Osteocyte (in vitro differentiated cells): ENCODE data around the gene SERPINB7. TPM values are rescaled to one million over a fixed set of nuclear protein-coding genes. Genes with fewer than 3 reads are reported as not detected.

Experiments
- DNase-seq: peaks from one replicate; pipeline ENCODE4 v3.0.0; 2021; ENCODE audit warnings: mixed read lengths; ENCODE audit not compliant: unreplicated experiment; ENCODE audit errors: extremely low spot score
- H3K27ac Mint-ChIP-seq: one replicate; pipeline ENCODE4 v1.8.0; 2021; ENCODE audit warnings: mild to moderate bottlenecking, mixed read lengths; ENCODE audit not compliant: unreplicated experiment
- H3K27me3 Mint-ChIP-seq: one replicate; pipeline ENCODE4 v1.8.0; 2021; ENCODE audit warnings: mixed read lengths; ENCODE audit not compliant: unreplicated experiment
- H3K36me3 Mint-ChIP-seq: one replicate; pipeline ENCODE4 v1.8.0; 2021; ENCODE audit warnings: mixed read lengths; ENCODE audit not compliant: unreplicated experiment
- H3K4me1 Mint-ChIP-seq: one replicate; pipeline ENCODE4 v1.8.0; 2021; ENCODE audit warnings: mixed read lengths; ENCODE audit not compliant: unreplicated experiment
- H3K4me3 Mint-ChIP-seq: one replicate; pipeline ENCODE4 v1.8.0; 2021; ENCODE audit warnings: mild to moderate bottlenecking, moderate library complexity, mixed read lengths; ENCODE audit not compliant: unreplicated experiment
- H3K9me3 Mint-ChIP-seq: one replicate; pipeline ENCODE4 v1.8.0; 2021; ENCODE audit warnings: mixed read lengths; ENCODE audit not compliant: unreplicated experiment
- CTCF ChIP-seq: fragments of 200-600 bp; sonication (generic); IDR thresholded peaks from 2 replicates; pipeline ENCODE4 v1.5.0; 2021; ENCODE audit warnings: antibody characterized with exemption, mild to moderate bottlenecking, moderate library complexity
- total RNA-seq: library from RNA; stranded (reverse); gene quantifications from 2 replicates; pipeline ENCODE4 v1.2.1, GENCODE V29; 2021

SERPINB7 gene
- total RNA-seq, 1 donor from 2014 or later = not detected

- no peak for TF ChIP-seq CTCF
- H3K4me3 Mint-ChIP-seq = no peak overlapping the region
- H3K4me1 Mint-ChIP-seq = no peaks in the 10 kb centered on the region
- H3K27me3 Mint-ChIP-seq = peaks cover 15% of the 10 kb centered on the region
- H3K36me3 Mint-ChIP-seq = no peaks in the 10 kb centered on the region
- H3K27ac Mint-ChIP-seq = no peak overlapping the region
- H3K9me3 Mint-ChIP-seq = peaks cover 25% of the 10 kb centered on the region
- DNase-seq = no peak
Measured at GRCh38 chr18:63818212-63818611, 43.0 kb downstream of the SERPINB7 start.

- Mint-ChIP-seq H3K9me3 (peaks cover 25% of the 10 kb centered on the region), H3K36me3 (no peaks in the 10 kb centered on the region), H3K27me3 (peaks cover 7% of the 10 kb centered on the region), H3K27ac (no peak overlapping the region), H3K4me1 (no peaks in the 10 kb centered on the region), H3K4me3 (no peak overlapping the region)
- TF ChIP-seq CTCF = no peak
- no peak for DNase-seq
Measured at GRCh38 chr18:63819786-63820185, 44.6 kb downstream of the SERPINB7 start.

- H3K9me3 Mint-ChIP-seq = peaks cover 16% of the 10 kb centered on the region
Measured at GRCh38 chr18:63820694-63821093, 45.5 kb downstream of the SERPINB7 start.

GRCh38 chr18:63823516-63824219 is 48.5 kb downstream of the SERPINB7 start:
- peak; percentile 45 for TF ChIP-seq CTCF
- Mint-ChIP-seq H3K9me3 (no peaks in the 10 kb centered on the region), H3K27ac (no peak overlapping the region), H3K4me3 (no peak overlapping the region), H3K36me3 (no peaks in the 10 kb centered on the region), H3K4me1 (peaks cover under 1% of the 10 kb centered on the region), H3K27me3 (peaks cover 22% of the 10 kb centered on the region)
- DNase-seq = no peak

More at GRCh38 chr18:63820694-63821093, 45.5 kb downstream of the SERPINB7 start:
- TF ChIP-seq CTCF = no peak
- H3K4me3 Mint-ChIP-seq = no peak overlapping the region
- H3K4me1 Mint-ChIP-seq = no peaks in the 10 kb centered on the region
- peaks cover 5% of the 10 kb centered on the region for H3K27me3 Mint-ChIP-seq
- no peak overlapping the region for H3K27ac Mint-ChIP-seq
- DNase-seq = no peak
- no peaks in the 10 kb centered on the region for H3K36me3 Mint-ChIP-seq

GRCh38 chr18:63824220-63824525 is 49.0 kb downstream of the SERPINB7 start:
- no peaks in the 10 kb centered on the region for H3K36me3 Mint-ChIP-seq
- no peak for DNase-seq
- no peaks in the 10 kb centered on the region for H3K9me3 Mint-ChIP-seq
- H3K27me3 Mint-ChIP-seq = peaks cover 22% of the 10 kb centered on the region
- H3K4me1 Mint-ChIP-seq = peaks cover 2% of the 10 kb centered on the region
- TF ChIP-seq CTCF = no peak
- no peak overlapping the region for H3K4me3 Mint-ChIP-seq
- no peak overlapping the region for H3K27ac Mint-ChIP-seq
